Liver (tissue), 9 donors: ENCODE results near the gene KLK7. TPM values are rescaled to one million over a fixed set of nuclear protein-coding genes. Genes with fewer than 3 reads are reported as not detected.

Experiments used
- DNase-seq: peaks from one replicate; pipeline ENCODE4 v3.0.0-alpha.2; 2017; ENCODE audit warnings: low spot score
- H3K27ac ChIP-seq, 2 donors: one replicate each; pipeline ENCODE4 v1.7.0; 2013; ENCODE audit warnings: inconsistent platforms in 2 of 2, low read length in 2 of 2, control low read depth in 1 of 2, low read depth in 1 of 2, mild to moderate bottlenecking in 1 of 2
- H3K27me3 ChIP-seq, 4 donors: one replicate each; pipeline versions ENCODE4 v1.6.1 to v1.7.0; 2013; ENCODE audit warnings: low read length in 3 of 4, inconsistent platforms in 1 of 4, mild to moderate bottlenecking in 1 of 4, moderate library complexity in 1 of 4; ENCODE audit not compliant: control insufficient read depth in 4 of 4, insufficient read depth in 4 of 4
- H3K36me3 ChIP-seq, 4 donors: one replicate each; pipeline versions ENCODE4 v1.6.1 to v1.7.0; 2013; ENCODE audit warnings: low read length in 3 of 4, mild to moderate bottlenecking in 3 of 4, low read depth in 1 of 4, moderate library complexity in 1 of 4; ENCODE audit not compliant: control insufficient read depth in 4 of 4, insufficient read depth in 3 of 4
- H3K4me1 ChIP-seq, 4 donors: one replicate each; pipeline versions ENCODE4 v1.6.1 to v1.7.0; 2013; ENCODE audit warnings: low read length in 3 of 4, mild to moderate bottlenecking in 3 of 4, moderate library complexity in 1 of 4; ENCODE audit not compliant: control insufficient read depth in 4 of 4, insufficient read depth in 4 of 4
- H3K4me3 ChIP-seq, 3 donors: one replicate each; pipeline versions ENCODE4 v1.6.1 to v1.7.0; 2013; ENCODE audit warnings: low read length in 3 of 3, control low read depth in 1 of 3, low read depth in 1 of 3, mild to moderate bottlenecking in 1 of 3
- H3K9ac ChIP-seq, 2 donors: one replicate each; pipeline ENCODE4 v1.7.0; 2013; ENCODE audit warnings: low read length in 2 of 2, mild to moderate bottlenecking in 2 of 2, moderate library complexity in 2 of 2, control low read depth in 1 of 2, low read depth in 1 of 2
- H3K9me3 ChIP-seq, 4 donors: one replicate each; pipeline versions ENCODE4 v1.6.1 to v1.7.0; 2013; ENCODE audit warnings: low read length in 3 of 4; ENCODE audit not compliant: control insufficient read depth in 4 of 4
- EGR1 ChIP-seq, 2 donors: IDR thresholded peaks; 2 replicates each; pipeline ENCODE4 v1.6.1; 2016 to 2018; ENCODE audit warnings: antibody characterized with exemption in 2 of 2, low read depth in 2 of 2
- FOXA1 ChIP-seq: IDR thresholded peaks from 2 replicates; pipeline ENCODE4 v1.6.1; 2016; ENCODE audit warnings: antibody characterized with exemption
- FOXA2 ChIP-seq: IDR thresholded peaks from 2 replicates; pipeline ENCODE4 v1.6.1; 2016; ENCODE audit warnings: antibody characterized with exemption
- HNF4A ChIP-seq, 2 donors: conservative IDR thresholded peaks; 2 replicates each; pipeline ENCODE4 v1.6.1; 2016; ENCODE audit warnings: antibody characterized with exemption in 2 of 2, mild to moderate bottlenecking in 2 of 2
- HNF4G ChIP-seq: IDR thresholded peaks from 2 replicates; pipeline ENCODE4 v1.6.1; 2016; ENCODE audit warnings: antibody characterized with exemption
- JUND ChIP-seq, 2 donors: IDR thresholded peaks; 2 replicates each; pipeline ENCODE4 v1.6.1; 2016; ENCODE audit warnings: antibody characterized with exemption in 2 of 2
- NR2F2 ChIP-seq: IDR thresholded peaks from 2 replicates; pipeline ENCODE4 v1.6.1; 2016; ENCODE audit warnings: antibody characterized with exemption
- RAD21 ChIP-seq, 2 donors: IDR thresholded peaks; 2 replicates each; pipeline ENCODE4 v1.6.1; 2016; ENCODE audit warnings: antibody characterized with exemption in 2 of 2, mild to moderate bottlenecking in 2 of 2
- RXRA ChIP-seq, 2 donors: IDR thresholded peaks; 2 replicates each; pipeline ENCODE4 v1.6.1; 2017 to 2018; ENCODE audit warnings: antibody characterized with exemption in 2 of 2, mild to moderate bottlenecking in 1 of 2
- SP1 ChIP-seq: IDR thresholded peaks from 2 replicates; pipeline ENCODE4 v1.6.1; 2018; ENCODE audit warnings: antibody characterized with exemption, mild to moderate bottlenecking
- TAF1 ChIP-seq: conservative IDR thresholded peaks from 2 replicates; pipeline ENCODE4 v1.6.1; 2016; ENCODE audit warnings: antibody characterized with exemption, mild to moderate bottlenecking
- YY1 ChIP-seq: IDR thresholded peaks from 2 replicates; pipeline ENCODE4 v1.6.1; 2016; ENCODE audit warnings: antibody characterized with exemption, mild to moderate bottlenecking
- WGBS: extraction: QIAGEN DNeasy Blood & Tissue Kit; methylation state at CpG from one replicate; pipeline ENCODE4 v1.1.7; 2013; 5-methylcytosine and 5-hydroxymethylcytosine counted together
- polyA plus RNA-seq, 2 donors: library from polyadenylated mRNA; stranded (reverse) in 1 of 2; unstranded in 1 of 2; fragments of 200-250 nt in 1 of 2; fragments of >200 nt in 1 of 2; fragmentation: Nextera tagmentation in 1 of 2; extraction: Ambion mirVana in 1 of 2; gene quantifications; one replicate each; pipeline versions ENCODE4 v1.2.1 to v1.2.3, GENCODE V29; 2013 to 2015
- total RNA-seq, 2 donors: library from RNA; depleted of rRNA; stranded (reverse); fragments of >200 nt; gene quantifications; one replicate each; pipeline ENCODE4 v1.2.3, GENCODE V29; 2014
- TF ChIP-seq, protein P1 (sequence below): IDR thresholded peaks from 2 replicates; pipeline ENCODE4 v1.6.1; 2016; ENCODE audit warnings: antibody characterized with exemption
- TF ChIP-seq, protein P2 (sequence below): fragments of 150-350 bp; IDR thresholded peaks from 2 replicates; pipeline ENCODE4 v1.5.1; 2017; ENCODE audit warnings: improper control_type of control experiment, low read depth, low read length; ENCODE audit not compliant: missing input control
- TF ChIP-seq, protein P3 (sequence below): IDR thresholded peaks from 2 replicates; pipeline ENCODE4 v1.6.1; 2016; ENCODE audit warnings: antibody characterized with exemption, mild to moderate bottlenecking
- TF ChIP-seq, protein P4 (sequence below): IDR thresholded peaks from 2 replicates; pipeline ENCODE4 v1.6.1; 2016; ENCODE audit warnings: antibody characterized with exemption
- donor health status: healthy.
- donor health status: healthy.
- donor health status: healthy.
- donor health status: healthy.
- donor health status: healthy.

Gene KLK7
- total and polyA plus RNA-seq, 4 donors = not detected

DNA sequence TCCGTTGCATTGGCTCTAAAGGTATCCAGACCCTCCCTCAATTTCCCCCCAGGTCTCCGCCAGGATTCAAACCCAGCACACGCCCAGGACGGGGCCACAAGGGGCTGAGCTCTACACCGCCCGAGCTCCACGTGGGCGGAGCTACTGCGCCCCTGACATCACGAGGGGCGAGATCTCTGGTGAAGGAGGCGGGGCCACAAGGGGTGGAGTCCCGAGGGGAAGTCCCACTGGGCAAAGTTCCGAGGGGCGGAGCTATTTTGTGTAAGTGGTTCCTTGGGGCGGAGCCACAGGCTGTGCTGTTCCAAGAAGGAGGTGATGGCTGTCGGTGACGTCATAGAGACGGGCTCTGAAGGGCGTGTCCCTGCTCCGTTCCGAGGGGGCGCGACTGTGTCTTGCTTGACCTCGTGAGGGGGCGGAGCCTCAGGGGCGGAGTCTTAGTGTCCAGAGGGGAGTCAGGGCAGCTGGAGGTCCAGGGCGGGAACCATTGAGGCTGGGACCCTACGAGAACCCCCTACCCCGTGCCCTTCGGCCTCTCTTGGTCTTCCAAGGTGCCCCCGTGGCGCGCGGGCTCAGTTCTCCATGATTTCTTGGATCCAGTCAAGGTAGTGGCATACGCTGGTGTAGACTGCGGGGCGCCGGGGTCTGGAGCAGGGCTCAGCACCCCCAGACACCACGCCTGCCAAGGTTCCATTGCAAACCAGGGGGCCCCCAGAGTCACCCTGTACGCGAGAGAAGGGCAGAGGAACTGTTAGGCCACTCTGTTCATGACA is 19.0 kb upstream of the KLK7 start:
- no peak for TF ChIP-seq JUND (IDR thresholded peaks at IDR 0.05)
- TF ChIP-seq SP1 = no peak
- TF ChIP-seq YY1 = no peak
- TF ChIP-seq, protein P1, sequence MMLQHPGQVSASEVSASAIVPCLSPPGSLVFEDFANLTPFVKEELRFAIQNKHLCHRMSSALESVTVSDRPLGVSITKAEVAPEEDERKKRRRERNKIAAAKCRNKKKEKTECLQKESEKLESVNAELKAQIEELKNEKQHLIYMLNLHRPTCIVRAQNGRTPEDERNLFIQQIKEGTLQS = no peak
- TF ChIP-seq RAD21 (IDR thresholded peaks at IDR 0.05) = no peak
- TF ChIP-seq, protein P2, sequence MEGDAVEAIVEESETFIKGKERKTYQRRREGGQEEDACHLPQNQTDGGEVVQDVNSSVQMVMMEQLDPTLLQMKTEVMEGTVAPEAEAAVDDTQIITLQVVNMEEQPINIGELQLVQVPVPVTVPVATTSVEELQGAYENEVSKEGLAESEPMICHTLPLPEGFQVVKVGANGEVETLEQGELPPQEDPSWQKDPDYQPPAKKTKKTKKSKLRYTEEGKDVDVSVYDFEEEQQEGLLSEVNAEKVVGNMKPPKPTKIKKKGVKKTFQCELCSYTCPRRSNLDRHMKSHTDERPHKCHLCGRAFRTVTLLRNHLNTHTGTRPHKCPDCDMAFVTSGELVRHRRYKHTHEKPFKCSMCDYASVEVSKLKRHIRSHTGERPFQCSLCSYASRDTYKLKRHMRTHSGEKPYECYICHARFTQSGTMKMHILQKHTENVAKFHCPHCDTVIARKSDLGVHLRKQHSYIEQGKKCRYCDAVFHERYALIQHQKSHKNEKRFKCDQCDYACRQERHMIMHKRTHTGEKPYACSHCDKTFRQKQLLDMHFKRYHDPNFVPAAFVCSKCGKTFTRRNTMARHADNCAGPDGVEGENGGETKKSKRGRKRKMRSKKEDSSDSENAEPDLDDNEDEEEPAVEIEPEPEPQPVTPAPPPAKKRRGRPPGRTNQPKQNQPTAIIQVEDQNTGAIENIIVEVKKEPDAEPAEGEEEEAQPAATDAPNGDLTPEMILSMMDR = no peak
- TF ChIP-seq HNF4G = no peak
- TF ChIP-seq HNF4A (conservative IDR thresholded peaks at IDR 0.05) = no peak
- TF ChIP-seq, protein P3, sequence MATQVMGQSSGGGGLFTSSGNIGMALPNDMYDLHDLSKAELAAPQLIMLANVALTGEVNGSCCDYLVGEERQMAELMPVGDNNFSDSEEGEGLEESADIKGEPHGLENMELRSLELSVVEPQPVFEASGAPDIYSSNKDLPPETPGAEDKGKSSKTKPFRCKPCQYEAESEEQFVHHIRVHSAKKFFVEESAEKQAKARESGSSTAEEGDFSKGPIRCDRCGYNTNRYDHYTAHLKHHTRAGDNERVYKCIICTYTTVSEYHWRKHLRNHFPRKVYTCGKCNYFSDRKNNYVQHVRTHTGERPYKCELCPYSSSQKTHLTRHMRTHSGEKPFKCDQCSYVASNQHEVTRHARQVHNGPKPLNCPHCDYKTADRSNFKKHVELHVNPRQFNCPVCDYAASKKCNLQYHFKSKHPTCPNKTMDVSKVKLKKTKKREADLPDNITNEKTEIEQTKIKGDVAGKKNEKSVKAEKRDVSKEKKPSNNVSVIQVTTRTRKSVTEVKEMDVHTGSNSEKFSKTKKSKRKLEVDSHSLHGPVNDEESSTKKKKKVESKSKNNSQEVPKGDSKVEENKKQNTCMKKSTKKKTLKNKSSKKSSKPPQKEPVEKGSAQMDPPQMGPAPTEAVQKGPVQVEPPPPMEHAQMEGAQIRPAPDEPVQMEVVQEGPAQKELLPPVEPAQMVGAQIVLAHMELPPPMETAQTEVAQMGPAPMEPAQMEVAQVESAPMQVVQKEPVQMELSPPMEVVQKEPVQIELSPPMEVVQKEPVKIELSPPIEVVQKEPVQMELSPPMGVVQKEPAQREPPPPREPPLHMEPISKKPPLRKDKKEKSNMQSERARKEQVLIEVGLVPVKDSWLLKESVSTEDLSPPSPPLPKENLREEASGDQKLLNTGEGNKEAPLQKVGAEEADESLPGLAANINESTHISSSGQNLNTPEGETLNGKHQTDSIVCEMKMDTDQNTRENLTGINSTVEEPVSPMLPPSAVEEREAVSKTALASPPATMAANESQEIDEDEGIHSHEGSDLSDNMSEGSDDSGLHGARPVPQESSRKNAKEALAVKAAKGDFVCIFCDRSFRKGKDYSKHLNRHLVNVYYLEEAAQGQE = no peak
- TF ChIP-seq NR2F2 = no peak
- TF ChIP-seq, protein P4, sequence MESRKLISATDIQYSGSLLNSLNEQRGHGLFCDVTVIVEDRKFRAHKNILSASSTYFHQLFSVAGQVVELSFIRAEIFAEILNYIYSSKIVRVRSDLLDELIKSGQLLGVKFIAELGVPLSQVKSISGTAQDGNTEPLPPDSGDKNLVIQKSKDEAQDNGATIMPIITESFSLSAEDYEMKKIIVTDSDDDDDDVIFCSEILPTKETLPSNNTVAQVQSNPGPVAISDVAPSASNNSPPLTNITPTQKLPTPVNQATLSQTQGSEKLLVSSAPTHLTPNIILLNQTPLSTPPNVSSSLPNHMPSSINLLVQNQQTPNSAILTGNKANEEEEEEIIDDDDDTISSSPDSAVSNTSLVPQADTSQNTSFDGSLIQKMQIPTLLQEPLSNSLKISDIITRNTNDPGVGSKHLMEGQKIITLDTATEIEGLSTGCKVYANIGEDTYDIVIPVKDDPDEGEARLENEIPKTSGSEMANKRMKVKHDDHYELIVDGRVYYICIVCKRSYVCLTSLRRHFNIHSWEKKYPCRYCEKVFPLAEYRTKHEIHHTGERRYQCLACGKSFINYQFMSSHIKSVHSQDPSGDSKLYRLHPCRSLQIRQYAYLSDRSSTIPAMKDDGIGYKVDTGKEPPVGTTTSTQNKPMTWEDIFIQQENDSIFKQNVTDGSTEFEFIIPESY = no peak
- no peak for TF ChIP-seq RXRA (IDR thresholded peaks at IDR 0.05)
- no peak for TF ChIP-seq TAF1
- TF ChIP-seq FOXA2 = no peak
- TF ChIP-seq EGR1 (IDR thresholded peaks at IDR 0.05; ENCODE audit: low read depth in 2 of 2) = no peak
- TF ChIP-seq FOXA1 = no peak
- Histone ChIP-seq H3K36me3 (no peaks in the 10 kb centered on the region), H3K4me3 (no peak overlapping the region), H3K4me1 (no peaks in the 10 kb centered on the region), H3K9me3 (no peaks in the 10 kb centered on the region), H3K9ac (no peak overlapping the region), H3K27me3 (peaks cover 0 to 4% (median under 1%) of the 10 kb centered on the region in 4 donors), H3K27ac (no peak overlapping the region)
- DNase-seq = no peak
- 63% methylated on average over 42 of the region's 42 CpGs for WGBS
